HG02973 (cell line): ENCODE measurements around the gene PREB.

Experiments
- ATAC-seq: cut with Tn5 transposase; IDR thresholded peaks from one replicate; pipeline ENCODE4 v1.9.1; 2021; ENCODE audit warnings: moderate library complexity; ENCODE audit not compliant: unreplicated experiment

PREB gene

DNA sequence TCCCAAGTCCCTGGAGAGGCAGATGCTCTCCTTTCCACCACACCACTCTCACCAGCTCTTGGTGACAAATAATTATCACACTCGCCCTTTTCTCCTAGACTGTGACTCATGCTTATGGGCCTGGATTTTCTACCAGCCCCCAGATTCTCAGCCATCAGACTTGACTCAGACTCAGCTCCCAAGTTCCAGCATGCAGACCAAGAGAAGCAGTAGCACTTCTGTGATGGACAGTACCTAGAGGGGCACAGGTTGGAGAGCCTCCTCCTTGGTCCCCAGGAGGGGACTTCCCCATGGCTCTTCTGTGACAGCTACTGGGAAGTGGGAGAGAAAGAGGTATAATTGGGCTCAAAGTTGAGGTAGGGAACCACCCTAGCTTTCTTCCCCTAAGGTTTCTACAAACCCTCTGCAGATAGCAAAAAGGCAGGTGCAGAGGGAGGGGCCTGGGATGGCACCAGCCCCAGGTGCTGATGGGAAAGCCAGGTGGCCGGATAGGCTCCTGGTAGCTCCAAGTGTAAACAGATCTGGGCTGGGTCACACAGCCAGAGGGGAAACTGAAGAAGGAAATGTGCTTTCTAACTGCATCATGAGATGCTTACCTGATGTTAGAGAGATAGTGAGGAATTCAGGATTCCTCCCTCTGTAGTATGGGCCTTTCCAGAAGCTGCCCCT lies 18.5 kb upstream of the PREB start:
- no peak for ATAC-seq

DNA sequence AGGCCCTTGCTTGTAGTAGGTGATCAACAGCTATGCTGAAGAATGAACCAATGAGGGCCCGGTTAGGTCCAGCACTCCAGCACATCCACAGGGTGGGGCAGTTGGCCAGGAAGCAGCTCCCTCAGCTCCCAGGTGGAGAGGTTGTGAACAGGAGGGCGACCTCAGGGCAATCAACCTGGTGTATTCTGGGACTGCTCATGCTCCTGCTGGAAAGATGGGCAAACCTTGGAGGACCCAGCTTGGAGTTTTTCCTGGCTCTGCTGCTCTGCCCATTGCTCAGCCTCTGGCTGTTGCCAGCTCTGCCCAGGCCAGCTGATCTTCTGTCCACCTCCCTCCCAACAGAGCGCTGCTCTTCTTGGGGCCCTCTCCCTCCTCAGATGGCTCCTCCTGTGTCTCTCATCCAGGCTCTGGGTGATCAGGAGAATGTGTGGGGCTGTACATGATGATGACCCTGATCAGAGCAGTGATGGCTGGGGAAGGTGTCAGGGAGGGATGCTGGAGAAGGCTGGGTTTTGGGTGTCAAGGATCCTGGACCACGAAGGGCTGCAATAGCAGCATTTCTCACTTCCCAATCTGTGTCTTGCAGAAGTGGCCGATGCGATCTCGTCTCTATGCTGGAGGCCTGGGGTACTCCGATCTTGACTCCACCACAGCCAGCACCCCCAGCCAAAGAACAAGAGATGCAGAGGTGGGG lies 17.8 kb upstream of the PREB start:
- ATAC-seq, result no peak

DNA sequence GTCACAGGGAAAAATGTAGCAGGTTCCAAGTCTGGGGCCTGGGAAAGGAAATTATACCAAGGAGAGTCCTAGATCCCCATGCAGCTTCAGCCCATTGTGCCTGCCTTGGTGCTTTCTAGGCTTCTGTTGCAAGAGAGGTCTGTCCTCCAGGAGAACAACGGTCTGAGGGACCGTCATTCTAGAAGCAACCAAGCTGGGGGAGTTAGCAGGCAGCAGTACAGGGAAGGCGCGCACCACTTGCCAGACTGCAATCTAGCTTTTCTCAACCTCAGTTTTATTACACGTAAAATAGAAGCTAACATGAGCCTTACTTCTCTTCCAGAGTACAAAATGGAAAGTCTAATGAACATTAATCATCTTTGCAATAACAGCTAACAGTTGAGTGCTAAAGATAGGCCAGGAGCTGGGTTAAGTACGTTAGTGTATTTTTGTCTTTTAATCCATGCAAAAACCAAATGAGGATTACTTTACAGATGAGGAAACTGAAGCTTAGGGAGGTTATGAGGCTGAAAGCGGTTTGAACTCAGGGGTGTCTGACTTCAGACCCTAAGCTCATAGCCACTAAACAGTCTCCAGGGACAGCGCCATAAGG lies 16.3 kb upstream of the PREB start:
- no peak for ATAC-seq

DNA sequence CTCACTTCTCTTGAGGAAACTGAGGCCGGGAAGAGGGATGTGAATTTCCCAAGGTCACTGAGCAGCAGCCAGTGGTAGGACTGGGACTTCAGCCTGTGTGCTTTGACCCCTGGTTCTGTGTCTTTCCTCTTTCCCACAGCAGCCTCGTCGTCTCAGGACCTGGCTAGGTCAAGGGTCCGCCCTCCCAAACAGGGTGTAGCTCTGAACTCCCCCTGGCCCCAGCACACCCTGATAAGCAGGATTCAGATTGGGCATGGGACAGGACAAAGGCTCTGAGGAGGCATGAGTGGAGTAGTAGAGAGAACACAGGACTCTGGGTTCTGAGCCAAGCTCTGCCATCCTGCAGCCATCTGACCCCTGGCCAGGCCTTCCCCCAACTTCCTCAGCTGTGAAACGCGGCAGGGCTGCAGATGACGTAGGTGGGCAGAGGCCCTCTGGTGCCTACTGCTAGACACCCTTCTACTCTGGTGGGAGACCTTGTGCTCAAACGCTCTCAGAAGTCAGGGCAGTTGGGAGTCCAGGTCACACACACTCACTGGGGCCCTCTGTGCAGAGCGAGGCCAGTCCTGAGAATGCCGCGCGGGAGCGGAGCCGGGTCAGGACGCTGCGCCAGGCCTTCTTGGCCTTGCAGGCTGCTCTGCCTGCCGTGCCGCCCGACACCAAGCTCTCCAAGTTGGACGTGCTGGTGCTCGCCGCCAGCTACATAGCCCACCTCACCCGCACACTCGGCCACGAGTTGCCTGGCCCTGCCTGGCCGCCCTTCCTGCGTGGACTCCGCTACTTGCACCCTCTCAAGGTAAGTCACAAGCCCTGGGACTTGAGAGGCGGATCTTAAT lies 15.4 kb upstream of the PREB start:
- ATAC-seq, result no peak

DNA sequence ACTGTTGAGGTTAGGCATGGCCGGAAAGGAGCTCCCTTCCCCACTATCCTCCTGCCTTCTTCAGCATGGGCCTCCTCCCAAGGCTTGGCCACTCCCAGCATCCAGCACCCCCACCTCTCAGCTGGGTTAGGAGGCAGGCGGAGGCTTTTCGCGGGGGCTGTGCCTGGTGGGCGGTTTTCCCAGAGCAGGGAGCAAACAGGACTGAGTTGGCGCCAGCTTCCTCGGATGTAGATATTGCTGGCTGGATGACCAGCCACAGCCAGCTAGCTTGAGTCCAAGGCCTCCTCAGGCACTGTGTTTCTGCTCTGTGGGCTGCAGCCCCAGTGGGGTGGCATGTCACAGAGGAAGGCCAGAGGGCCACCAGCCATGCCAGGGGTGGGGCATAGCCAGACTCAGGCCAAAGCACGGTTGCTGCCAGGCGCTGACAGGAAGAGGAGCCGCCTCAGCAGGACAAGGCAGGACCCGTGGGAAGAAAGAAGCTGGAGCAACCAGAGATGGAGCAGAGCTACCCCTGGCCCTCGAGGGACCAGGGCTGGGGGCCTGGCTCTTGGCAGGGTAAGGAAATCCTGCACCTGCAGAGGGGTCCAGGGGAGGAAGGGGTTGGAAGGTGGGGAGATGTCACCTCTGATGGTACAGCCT lies 14.5 kb upstream of the PREB start, which contains the start of gene TCF23:
Gene TCF23, plus strand, starts transcription at position 204 of the 639 bp plus-strand sequence. Its CDS starts 130 bp downstream, at position 334.
- ATAC-seq, result no peak

DNA sequence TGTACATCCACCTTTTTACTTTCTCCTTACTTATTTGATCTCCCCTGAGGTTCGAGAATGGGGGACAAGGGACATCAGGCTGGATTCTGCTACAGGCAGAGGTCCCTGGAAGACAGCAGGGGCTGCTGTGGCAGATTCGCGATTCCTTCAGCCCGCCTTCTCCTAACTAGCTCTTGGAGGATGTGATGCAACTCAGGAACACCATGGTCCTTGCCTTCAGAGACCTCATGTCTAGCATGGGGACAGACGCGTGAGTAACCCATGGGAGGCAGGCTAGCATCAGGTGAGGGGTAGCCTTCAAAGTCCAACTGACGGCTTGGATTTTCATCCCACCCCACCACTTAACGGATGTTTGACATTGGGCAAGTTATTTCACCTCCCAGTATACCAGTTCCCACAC lies 13.5 kb upstream of the PREB start:
- ATAC-seq, result no peak

DNA sequence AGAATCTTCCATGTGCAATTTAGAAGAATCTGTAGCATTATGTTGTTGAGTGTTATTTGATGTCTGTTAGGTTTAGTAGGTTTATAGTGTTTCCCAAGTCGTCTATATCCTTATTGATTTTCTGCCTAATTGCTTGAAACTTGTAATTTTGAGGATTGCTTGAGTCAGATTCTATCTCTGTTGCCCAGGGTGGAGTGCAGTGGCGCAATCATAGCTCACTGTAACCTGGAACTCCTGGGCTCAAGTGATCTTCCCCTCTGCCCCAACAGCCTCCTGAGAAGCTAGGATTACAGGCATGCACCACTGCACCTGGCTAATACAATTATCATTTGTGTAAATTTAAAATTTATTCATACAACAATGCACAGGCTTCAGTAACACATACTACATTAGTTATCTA lies 11.2 kb upstream of the PREB start:
- no peak for ATAC-seq

DNA sequence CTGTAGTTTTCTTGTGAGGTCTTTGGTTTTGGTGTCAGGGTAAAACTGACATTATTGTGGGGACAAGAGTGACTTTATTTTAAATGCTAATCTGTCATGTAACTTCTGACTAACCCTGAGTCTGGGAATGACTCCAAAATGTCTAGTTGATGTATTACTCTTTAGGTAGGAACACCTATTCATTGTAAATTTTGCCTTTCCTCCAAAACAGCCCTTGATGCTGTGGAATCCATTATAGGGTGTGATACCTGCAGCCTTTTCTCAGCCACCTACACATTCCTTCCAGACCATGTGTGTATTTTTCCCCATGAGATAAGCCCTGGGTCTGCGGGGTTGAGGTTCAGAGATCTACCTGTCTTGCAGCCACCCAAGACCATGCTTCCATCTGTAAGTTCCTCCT lies 8.8 kb upstream of the PREB start:
- ATAC-seq, result no peak

DNA sequence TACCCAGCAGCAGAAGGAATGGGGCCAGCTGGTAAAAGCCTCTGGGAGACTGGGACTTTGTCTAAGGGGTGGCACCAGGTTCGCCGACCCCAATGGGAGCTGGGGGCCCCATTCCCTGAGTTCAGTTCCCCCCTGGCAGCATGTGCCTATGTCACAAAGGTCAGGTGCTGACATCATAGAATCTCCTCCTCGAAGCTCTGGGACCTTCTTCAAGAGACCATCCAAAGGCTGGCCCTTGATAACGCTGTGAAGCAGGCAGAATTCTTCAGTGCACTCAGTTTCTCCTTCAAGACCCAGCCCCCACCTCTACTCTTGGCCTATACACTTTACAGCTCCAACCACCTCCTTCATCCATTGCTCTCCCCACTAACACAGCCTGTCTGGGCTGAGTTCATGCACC lies 4.9 kb upstream of the PREB start, which contains the start of gene PRR30:
Gene PRR30, minus strand, starts transcription at position 101 of the 400 bp plus-strand sequence. CDS start 1,081 bp downstream, outside the sequence.
- no peak for ATAC-seq

DNA sequence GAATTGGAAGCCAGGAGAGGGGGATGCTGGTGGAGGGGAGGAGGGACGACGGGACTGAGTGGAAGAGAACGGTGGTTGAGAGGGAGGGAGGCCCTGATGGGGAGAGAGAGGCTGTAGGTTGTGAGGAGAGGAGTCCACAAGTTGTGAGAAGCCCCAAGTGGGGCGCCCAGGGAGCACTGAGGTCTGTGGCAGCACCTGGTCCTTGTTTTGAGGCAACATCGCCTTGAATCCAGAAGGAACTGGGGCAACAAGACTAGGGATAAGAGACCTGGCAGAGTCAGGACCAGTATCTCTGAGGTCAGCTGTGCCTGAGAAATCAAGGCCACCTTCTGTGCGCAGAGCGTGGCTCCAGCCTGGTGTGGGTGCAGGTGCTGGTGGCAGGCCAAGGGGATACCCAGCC lies 3.7 kb upstream of the PREB start:
- no peak for ATAC-seq

DNA sequence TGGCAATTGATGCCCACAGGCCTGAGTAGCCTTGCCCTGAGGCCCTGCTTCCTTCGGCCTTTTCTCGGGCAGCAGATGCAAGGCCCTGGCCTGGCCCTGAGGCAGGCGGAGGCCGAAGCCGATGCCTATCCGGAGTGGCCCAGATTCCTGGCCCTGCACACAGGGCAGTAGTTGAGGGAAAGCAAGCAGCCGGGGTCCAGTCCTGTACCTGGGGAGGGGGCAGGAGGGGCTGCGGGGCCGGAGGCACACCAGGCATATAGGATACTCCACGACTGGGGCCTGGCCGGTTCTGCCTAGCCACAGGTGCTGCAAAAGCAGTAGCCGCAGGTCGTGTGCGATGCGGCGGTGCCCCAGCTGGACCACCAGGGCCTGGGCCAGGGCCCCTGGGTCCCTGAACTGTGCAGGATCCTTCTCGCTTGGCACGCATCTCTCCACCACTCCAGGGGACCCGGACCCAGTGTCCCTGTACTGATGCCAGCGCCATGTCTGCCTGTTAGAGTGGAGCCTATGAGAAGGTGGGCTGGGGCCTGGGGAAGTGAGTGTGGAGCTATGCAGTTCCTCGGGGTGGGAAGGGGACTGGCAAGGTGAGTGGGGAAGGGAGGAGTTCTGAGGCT lies 3.0 kb upstream of the PREB start:
- ATAC-seq, result no peak

DNA sequence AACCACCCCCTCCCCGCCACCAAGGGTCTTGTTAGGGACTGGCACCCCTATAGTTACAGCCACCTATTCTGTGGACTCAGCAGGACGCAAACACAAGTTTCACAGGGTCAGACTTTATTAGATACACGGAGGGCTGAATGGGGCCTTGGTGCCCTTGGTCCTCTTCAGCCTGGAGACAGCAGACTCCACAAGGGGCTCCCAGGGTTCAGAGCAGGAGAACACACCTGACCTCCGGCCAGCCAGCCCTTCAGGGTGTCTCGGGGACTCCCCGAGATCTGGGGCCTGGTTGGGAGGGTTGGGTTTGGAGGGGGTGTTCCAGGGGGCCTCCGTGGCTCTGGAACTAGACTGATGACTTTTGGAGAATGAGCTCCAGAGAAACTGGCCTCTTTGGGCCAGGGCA lies 2.3 kb upstream of the PREB start:
- no peak for ATAC-seq

DNA sequence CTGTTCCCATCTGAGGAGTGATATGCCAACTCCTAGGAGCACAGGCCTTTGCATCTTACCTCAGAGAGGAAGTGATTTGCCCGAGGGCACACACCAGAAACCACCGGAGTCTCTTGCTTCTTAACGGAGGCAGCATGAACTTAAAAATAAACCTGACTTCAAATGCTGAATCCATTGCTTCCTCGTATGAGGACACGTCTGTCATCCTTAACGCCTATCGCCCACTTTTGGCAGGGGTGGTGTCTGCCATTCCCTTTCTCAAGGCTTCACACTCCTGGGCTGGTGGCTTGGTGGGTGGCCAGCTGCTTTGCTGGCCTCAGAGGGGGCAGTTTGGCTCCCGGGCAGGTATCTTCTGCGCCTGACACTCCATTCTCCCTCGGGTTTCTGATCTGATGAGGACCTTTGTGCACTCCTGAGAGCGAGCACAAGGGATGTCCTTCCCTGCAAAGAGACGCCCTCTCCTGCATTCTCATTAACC lies 1.1 kb upstream of the PREB start:
- no peak for ATAC-seq

DNA sequence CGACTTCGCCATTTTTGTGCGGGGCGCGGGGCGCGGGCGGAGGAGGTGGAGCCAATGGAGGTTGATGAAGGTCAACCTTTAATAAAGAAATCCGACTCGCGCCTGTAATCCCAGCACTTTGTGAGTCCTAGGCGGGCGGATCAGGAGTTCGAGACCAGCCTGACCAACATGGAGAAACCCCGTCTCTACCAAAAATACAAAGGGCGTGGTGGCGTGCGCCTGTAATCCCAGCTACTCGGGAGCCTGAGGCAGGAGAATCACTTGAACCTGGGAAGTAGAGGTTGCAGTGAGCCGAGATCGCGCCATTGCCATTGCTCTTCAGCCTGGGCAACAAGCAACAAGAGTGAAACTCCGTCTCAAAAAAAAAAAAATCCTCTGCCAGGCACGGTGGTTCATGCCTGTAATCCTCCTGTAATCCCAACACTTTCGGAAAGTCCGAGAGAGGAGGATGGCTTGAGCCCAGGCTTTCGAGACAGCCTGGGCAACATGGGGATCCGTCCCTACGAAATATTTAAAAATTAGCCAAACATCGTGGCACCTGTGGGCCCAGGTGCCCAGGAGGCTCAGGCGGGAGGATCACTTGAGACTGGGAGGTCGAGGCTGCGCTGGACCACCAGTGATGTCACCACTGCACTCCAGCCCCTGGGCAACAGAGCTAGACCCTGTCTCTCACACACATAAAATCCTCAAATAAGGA lies 493 bp upstream of the PREB start:
- no peak for ATAC-seq

DNA sequence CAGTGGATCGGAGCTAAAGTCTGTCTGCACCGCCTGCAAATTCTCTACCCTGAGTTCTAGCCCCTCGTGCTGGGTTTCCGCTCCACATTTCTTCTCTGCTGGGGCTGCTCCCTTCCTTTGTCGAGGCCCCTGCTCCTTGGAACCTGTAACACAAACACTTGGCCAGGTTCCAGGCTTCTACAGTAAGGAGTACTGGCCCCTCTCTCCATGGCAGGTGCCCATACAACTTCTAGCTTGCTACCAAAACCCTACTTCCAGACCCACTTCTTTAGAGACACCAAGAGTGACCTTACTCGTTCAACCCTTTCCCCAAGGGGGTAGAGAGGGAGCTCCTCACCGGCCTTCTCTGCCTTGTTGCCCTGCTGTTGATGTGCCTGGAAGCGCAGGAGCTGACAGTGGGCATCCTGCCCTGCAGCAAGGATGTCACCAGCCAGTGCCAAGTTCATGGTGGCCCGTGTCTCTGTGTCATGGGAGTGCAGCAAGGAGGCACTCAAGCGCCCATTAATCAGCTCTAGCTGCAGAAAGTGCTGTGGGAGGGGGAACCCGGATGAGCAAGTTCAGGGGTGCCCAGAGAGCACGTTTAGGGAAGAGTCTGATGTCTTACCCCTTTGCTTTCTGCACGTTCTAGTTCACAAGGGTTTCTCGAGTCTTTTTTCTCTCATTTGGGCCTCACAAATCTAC lies 1.1 kb downstream of the PREB start:
- ATAC-seq, result no peak

DNA sequence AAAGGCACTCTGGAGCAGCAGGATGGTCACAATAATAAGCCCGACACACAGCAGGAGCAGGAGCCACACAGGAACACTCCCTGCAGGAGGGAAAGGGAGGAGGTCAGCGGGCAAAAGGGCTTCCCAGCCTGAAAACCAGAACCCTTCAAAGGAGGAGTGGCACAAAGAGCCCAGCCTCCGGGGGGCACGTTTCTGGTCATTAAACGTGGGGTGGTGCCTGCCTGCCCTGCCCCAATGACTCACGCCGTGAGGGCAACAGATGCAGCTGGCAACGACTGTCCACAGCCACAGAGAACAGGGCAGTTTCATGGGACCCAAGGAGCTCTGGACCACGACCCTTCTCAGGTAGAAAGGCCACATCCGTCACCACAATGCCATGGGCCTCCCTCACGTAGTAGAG lies 3.0 kb downstream of the PREB start:
- no peak for ATAC-seq

DNA sequence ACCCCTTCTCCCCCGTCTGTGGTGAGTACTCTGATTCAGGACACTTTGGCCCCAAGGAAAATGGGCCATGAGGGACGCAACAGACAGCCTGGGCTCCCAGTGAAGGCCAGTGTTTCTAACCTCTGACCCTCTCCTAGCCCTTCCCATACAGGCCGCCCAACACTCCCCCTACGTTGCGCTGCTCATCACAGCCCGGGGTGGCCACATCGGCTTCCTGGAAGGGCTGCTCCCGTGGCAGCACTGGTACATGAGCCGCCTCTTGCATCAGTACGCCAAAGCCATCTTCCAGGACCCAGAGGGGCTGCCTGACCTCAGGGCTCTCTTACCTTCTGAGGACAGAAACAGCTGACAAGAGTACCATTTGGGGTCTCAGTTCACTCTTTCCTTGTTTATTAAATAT lies 4.0 kb downstream of the PREB start:
- ATAC-seq, result no peak

DNA sequence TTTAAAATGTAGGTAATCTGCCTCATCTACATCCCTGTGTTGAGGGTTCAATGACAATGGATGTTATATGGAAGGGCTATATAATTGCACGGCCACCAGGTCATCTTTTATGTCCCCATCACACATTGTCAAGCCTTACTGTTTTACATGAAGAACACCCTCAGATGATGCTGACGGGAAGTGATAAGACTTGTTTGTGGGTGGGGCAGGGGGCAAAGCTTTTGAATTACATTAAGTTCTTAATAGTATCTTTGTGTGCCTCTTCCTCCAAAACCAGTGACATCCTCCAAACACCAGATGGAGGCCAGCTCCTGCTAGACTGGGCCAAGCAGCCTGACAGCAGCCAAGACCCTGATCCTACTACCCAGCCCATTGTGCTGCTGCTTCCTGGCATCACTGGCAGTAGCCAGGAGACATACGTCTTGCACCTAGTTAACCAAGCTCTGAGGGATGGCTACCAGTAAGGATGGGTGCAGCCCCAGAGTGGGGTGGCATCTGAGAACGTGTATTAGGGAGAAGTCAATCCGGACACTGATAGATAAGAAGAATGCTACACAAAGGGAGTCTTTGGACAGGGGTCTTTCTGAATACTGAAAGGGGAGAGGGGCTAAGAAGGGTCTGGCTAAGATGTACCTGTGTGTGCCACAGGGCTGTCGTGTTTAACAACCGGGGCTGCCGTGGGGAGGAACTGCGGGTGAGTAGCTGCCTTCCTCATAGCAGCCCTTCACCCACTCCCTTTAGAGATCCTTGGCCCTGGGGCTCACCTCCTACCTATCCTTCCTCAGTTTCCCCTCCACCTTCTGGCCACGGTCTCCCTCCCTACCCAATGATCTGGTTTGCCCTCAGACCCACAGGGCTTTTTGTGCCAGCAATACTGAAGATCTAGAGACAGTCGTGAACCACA lies 5.5 kb downstream of the PREB start:
- no peak for ATAC-seq
